HG03342 (cell line): Measurements from ENCODE around the gene BEND5.

Source experiments
- ATAC-seq: cut with Tn5 transposase; IDR thresholded peaks from one replicate; pipeline ENCODE4 v1.9.1; 2021; ENCODE audit warnings: mild to moderate bottlenecking, moderate library complexity; ENCODE audit not compliant: unreplicated experiment

BEND5 gene

GRCh38 chr1:48683839-48684238 is 92.9 kb downstream of the BEND5 start:
- no peak for ATAC-seq

GRCh38 chr1:48681476-48682305 is 95.0 kb downstream of the BEND5 start:
- ATAC-seq, result no peak

- ATAC-seq, result no peak
Measured at GRCh38 chr1:48680411-48681035, 96.2 kb downstream of the BEND5 start.

GRCh38 chr1:48679859-48680258 is 96.8 kb downstream of the BEND5 start:
- no peak for ATAC-seq

GRCh38 chr1:48678710-48679505 is 97.8 kb downstream of the BEND5 start:
- ATAC-seq, result no peak
